Fibroblast of lung (primary cell): Measurements from ENCODE around the gene ZNF625.

Experiments used
- CTCF ChIP-seq, 2 donors: IDR thresholded peaks in 1 of 2; conservative IDR thresholded peaks in 1 of 2; 1 replicate in 1 of 2; 2 replicates in 1 of 2; pipeline ENCODE4 v1.5.1; 2011 to 2012; ENCODE audit warnings: low read length in 2 of 2, control low read depth in 1 of 2, inconsistent platforms in 1 of 2, low read depth in 1 of 2, mild to moderate bottlenecking in 1 of 2
- EZH2 ChIP-seq: IDR thresholded peaks from 2 replicates; pipeline ENCODE4 v1.5.1; 2012; ENCODE audit warnings: low read length, control low read depth, mild to moderate bottlenecking; ENCODE audit errors: missing control alignments

DNA sequence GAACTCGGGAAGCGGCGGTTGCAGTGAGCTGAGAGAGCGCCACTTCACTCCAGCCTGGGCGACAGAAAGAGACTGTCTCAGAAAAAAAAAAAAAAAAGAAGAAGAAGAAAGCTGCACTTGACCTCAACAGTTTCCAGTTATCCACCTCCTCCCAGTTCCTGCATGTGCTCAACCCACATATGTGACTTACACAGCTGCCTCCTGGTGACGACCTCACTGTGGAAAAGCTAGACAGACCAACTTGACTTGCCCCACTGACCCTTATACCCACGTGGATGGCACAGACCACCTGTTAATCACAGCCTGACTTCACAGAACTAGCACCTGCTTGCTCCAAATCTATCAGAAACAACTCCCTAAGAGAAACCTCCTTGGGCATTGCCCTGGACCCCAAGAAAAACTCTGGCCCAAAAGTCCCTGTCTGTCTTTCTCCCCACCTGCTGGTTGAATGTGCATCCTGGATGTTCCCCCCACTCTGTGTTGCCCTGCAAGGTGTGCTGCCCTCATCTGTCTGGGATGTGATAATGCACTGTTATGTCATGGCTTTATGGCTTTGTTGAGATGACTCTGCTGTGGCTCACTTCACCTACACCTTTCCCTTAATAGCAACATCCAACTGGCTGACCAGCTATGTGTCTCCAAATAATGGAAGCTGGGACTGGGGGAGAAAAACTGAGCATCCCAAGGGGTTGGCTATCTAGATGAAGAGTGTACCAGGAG, 19.2 kb downstream of the ZNF625 start:
- no peak for TF ChIP-seq CTCF (conservative IDR thresholded peaks at IDR 0.05 in 1 of 2, IDR thresholded peaks at IDR 0.05 in 1 of 2; ENCODE audit: low read depth in 1 of 2, low read length in 2 of 2)
- TF ChIP-seq EZH2 = no peak
